ENCODE data around the gene MYL5.
"Not testable (repeated sequence)": the region's sequence is repeated elsewhere in the genome, so short reads cannot be mapped to it uniquely, and the experiment has no call there.

Gene MYL5

DNA sequence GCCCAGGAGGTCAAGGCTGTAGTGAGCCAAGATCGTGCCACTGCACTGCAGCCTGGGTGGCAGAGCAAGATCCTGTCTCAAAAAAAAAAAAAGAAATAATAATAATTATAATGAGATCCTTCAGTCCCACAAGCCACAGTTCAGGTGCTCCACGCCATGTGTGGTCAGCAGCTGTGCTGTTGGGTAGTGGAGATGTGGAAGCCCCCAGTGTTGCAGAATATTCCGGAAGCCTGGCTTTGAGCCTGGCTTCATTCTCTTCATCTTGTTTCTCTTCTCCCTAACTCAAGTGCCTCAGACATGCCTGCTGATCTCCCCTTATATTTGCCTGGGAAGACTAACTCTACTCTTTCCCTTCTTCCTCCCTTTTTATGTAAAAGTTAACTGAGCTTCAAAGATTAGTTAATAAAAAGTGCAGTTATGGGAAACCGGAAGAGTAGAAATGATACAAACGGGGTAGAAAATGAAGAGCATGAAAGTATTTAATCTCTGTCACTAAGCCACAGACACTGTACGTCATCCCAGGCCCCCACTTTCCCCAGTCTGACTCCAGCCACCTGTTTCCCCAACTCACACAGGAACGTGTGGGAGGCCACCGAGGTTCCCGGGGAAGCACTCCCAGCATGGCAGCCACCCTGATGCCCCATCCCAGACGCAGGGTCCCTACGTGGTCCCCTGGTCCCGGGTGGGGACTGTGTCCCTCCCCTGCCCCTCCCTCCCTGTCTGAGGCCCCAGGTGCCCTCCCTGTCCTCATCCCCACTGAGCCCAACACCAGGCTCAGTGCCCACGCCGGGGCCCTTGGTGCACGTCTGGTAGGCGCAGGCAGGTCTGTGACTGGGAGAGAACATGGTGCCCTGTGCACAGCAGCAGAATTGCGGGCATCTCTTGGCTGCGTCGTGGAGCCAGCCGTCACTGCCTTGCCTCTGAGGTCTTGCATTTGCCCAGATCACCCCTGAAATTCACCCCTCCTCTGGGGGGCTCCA is 55.3 kb downstream of the MYL5 start:
- H3K4me3 ChIP-seq (ENCODE audit: low read length in 2 of 2): no peak overlapping the region
- H3K9me3 ChIP-seq (ENCODE audit: control insufficient read depth in 2 of 2, low read length in 2 of 2): no peaks in the 10 kb centered on the region
- H3K36me3 ChIP-seq (ENCODE audit: control insufficient read depth in 2 of 2, insufficient read depth in 2 of 2, low read length in 2 of 2): peaks cover 22 to 26% of the 10 kb centered on the region in 2 donors
- peaks cover 5 to 9% of the 10 kb centered on the region in 2 donors for H3K4me1 ChIP-seq (ENCODE audit: control insufficient read depth in 2 of 2, insufficient read depth in 2 of 2, low read length in 2 of 2)
- H3K27me3 ChIP-seq (ENCODE audit: control insufficient read depth in 2 of 2, insufficient read depth in 2 of 2, low read length in 2 of 2): no peaks in the 10 kb centered on the region
- H3K27ac ChIP-seq (ENCODE audit: low read depth in 2 of 2, low read length in 2 of 2): no peak overlapping the region
- H3K9ac ChIP-seq (ENCODE audit: low read depth in 1 of 2, low read length in 2 of 2): no peak overlapping the region

- H3K4me1 ChIP-seq (ENCODE audit: control insufficient read depth in 2 of 2, insufficient read depth in 2 of 2, low read length in 2 of 2): peaks cover 0 to 2% of the 10 kb centered on the region in 2 donors
- H3K4me3 ChIP-seq (ENCODE audit: low read length in 2 of 2): no peak overlapping the region
- no peak overlapping the region for H3K9ac ChIP-seq (ENCODE audit: low read depth in 1 of 2, low read length in 2 of 2)
- H3K27me3 ChIP-seq (ENCODE audit: control insufficient read depth in 2 of 2, insufficient read depth in 2 of 2, low read length in 2 of 2): no peaks in the 10 kb centered on the region
- H3K27ac ChIP-seq (ENCODE audit: low read depth in 2 of 2, low read length in 2 of 2): no peak overlapping the region
- H3K9me3 ChIP-seq (ENCODE audit: control insufficient read depth in 2 of 2, low read length in 2 of 2): no peaks in the 10 kb centered on the region
- H3K36me3 ChIP-seq (ENCODE audit: control insufficient read depth in 2 of 2, insufficient read depth in 2 of 2, low read length in 2 of 2): peaks cover 30 to 32% of the 10 kb centered on the region in 2 donors
Observed at GRCh38 chr4:730511-730910, 56.2 kb downstream of the MYL5 start.

- peaks cover 32 to 35% of the 10 kb centered on the region in 2 donors for H3K36me3 ChIP-seq (ENCODE audit: control insufficient read depth in 2 of 2, insufficient read depth in 2 of 2, low read length in 2 of 2)
- H3K9me3 ChIP-seq (ENCODE audit: control insufficient read depth in 2 of 2, low read length in 2 of 2); H3K27ac ChIP-seq (ENCODE audit: low read depth in 2 of 2, low read length in 2 of 2); H3K4me3 ChIP-seq (ENCODE audit: low read length in 2 of 2); H3K27me3 ChIP-seq (ENCODE audit: control insufficient read depth in 2 of 2, insufficient read depth in 2 of 2, low read length in 2 of 2); H3K9ac ChIP-seq (ENCODE audit: low read depth in 1 of 2, low read length in 2 of 2); H3K4me1 ChIP-seq (ENCODE audit: control insufficient read depth in 2 of 2, insufficient read depth in 2 of 2, low read length in 2 of 2): not testable (repeated sequence)
Observed at GRCh38 chr4:730946-731904, 56.9 kb downstream of the MYL5 start.

Measured in mucosa of rectum (tissue), 2 donors.